Panc1 (cell line): Measurements from ENCODE around the gene KCNAB1.

Experiments used
- CTCF ChIP-seq: fragments of 450-650 bp; IDR thresholded peaks from 2 replicates; pipeline ENCODE4 v1.5.1; 2017; ENCODE audit warnings: mild to moderate bottlenecking
- POLR2AphosphoS5 ChIP-seq: IDR thresholded peaks from 2 replicates; pipeline ENCODE4 v1.6.1; 2012; ENCODE audit warnings: mild to moderate bottlenecking, low read depth, low read length, moderate library complexity
- REST ChIP-seq, 2 experiments: IDR thresholded peaks; 2 replicates each; pipeline ENCODE4 v1.6.1; 2011 to 2012; ENCODE audit warnings: low read depth in 2 of 2, control low read depth in 1 of 2, low read length in 1 of 2, mild to moderate bottlenecking in 1 of 2, moderate library complexity in 1 of 2; ENCODE audit not compliant: insufficient read depth in 1 of 2
- SIN3A ChIP-seq: IDR thresholded peaks from 2 replicates; pipeline ENCODE4 v1.6.1; 2012; ENCODE audit warnings: low read depth, mild to moderate bottlenecking, low read length, moderate library complexity, borderline replicate concordance; ENCODE audit not compliant: insufficient read depth
- TCF7L2 ChIP-seq: IDR thresholded peaks from 2 replicates; pipeline ENCODE4 v1.6.1; 2011; ENCODE audit warnings: mild to moderate bottlenecking, low read depth, low read length, inconsistent platforms

GRCh38 chr3:156498307-156498706 lies 377.9 kb downstream of the KCNAB1 start:
- TF ChIP-seq CTCF (no peak), TCF7L2 (no peak), POLR2AphosphoS5 (no peak), REST (IDR thresholded peaks at IDR 0.05; ENCODE audit: insufficient read depth in 1 of 2, low read depth in 2 of 2, low read length in 1 of 2) (no peak), SIN3A (no peak)
